ENCODE results near the gene MAST4. TPM values are rescaled to one million over a fixed set of nuclear protein-coding genes. Genes with fewer than 3 reads are reported as not detected.

MAST4 gene
- total and polyA plus RNA-seq, 2 of the 13 experiments (the other 11 are each of a cell fraction or from before 2014, with no cell fraction given), result 3.4 to 3.7 TPM

DNA sequence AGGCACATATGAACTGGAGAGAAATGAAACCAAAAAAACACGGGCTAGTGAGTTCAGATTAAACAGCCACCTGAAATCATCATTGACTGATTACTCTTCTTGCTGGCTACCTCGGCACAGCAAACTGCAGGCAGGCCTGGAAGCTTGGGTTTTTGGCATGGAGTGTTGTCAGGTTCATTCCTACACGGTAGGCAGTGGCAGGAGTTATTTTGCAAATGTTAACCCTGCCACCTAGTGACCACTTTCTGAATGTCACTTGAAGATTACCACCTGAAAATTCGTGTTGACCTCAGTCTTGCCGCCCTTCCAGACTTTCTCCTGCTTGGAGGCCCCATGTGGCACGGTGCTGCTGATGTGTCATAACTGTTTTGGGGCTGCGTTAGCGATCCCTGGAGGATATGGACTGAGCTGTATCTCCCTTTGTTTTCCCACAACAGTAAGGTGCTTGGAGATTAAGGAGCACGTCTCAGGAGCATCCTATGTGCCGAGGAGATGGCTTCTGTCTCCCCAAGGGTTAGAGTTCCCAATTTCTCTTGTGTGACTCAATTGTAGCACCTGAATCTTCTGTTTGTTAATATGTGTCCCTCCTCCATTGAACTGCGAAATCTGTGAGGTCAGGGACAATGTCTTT, 613.1 kb downstream of the MAST4 start (continued):
- TF ChIP-seq, protein P1, sequence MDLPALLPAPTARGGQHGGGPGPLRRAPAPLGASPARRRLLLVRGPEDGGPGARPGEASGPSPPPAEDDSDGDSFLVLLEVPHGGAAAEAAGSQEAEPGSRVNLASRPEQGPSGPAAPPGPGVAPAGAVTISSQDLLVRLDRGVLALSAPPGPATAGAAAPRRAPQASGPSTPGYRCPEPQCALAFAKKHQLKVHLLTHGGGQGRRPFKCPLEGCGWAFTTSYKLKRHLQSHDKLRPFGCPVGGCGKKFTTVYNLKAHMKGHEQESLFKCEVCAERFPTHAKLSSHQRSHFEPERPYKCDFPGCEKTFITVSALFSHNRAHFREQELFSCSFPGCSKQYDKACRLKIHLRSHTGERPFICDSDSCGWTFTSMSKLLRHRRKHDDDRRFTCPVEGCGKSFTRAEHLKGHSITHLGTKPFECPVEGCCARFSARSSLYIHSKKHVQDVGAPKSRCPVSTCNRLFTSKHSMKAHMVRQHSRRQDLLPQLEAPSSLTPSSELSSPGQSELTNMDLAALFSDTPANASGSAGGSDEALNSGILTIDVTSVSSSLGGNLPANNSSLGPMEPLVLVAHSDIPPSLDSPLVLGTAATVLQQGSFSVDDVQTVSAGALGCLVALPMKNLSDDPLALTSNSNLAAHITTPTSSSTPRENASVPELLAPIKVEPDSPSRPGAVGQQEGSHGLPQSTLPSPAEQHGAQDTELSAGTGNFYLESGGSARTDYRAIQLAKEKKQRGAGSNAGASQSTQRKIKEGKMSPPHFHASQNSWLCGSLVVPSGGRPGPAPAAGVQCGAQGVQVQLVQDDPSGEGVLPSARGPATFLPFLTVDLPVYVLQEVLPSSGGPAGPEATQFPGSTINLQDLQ (CRISPR knock-in tag; IDR thresholded peaks at IDR 0.05), result no peak
- TF ChIP-seq, protein P2, sequence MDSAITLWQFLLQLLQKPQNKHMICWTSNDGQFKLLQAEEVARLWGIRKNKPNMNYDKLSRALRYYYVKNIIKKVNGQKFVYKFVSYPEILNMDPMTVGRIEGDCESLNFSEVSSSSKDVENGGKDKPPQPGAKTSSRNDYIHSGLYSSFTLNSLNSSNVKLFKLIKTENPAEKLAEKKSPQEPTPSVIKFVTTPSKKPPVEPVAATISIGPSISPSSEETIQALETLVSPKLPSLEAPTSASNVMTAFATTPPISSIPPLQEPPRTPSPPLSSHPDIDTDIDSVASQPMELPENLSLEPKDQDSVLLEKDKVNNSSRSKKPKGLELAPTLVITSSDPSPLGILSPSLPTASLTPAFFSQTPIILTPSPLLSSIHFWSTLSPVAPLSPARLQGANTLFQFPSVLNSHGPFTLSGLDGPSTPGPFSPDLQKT (CRISPR knock-in tag; IDR thresholded peaks at IDR 0.05; ENCODE audit: borderline replicate concordance), result no peak
- TF ChIP-seq SMC3 (IDR thresholded peaks at IDR 0.05; ENCODE audit: low read length), result peak; percentile 80
- TF ChIP-seq, protein P3, sequence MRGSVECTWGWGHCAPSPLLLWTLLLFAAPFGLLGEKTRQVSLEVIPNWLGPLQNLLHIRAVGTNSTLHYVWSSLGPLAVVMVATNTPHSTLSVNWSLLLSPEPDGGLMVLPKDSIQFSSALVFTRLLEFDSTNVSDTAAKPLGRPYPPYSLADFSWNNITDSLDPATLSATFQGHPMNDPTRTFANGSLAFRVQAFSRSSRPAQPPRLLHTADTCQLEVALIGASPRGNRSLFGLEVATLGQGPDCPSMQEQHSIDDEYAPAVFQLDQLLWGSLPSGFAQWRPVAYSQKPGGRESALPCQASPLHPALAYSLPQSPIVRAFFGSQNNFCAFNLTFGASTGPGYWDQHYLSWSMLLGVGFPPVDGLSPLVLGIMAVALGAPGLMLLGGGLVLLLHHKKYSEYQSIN (CRISPR knock-in tag; IDR thresholded peaks at IDR 0.05; ENCODE audit: borderline replicate concordance), result no peak
- no peak for TF ChIP-seq CBX1 (IDR thresholded peaks at IDR 0.05; ENCODE audit: low read depth)
- TF ChIP-seq, protein P4, sequence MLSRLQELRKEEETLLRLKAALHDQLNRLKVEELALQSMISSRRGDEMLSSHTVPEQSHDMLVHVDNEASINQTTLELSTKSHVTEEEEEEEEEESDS (CRISPR knock-in tag; IDR thresholded peaks at IDR 0.05; ENCODE audit: borderline replicate concordance), result no peak
- no peak for TF ChIP-seq HIVEP1 (CRISPR knock-in tag; IDR thresholded peaks at IDR 0.05)
- TF ChIP-seq, protein P5, sequence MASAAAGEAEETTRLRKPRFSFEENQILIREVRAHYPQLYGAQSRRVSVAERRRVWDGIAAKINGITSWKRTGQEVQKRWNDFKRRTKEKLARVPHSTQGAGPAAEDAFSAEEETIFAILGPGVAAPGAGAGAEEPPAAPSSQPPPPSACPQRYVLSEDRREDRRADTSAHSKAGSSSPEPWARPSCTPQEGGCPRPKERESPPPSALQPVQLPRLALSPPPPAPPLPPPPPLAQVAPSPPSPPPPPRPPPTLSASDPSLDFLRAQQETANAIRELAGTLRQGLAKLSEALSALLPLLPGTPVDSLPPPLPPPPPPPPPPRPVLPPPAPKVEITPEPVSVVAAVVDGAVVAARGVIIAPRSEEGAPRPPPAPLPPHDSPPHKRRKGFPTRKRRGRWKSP (CRISPR knock-in tag; IDR thresholded peaks at IDR 0.05), result no peak
- TF ChIP-seq MYNN (CRISPR knock-in tag; IDR thresholded peaks at IDR 0.05; ENCODE audit: low read depth), result no peak
- TF ChIP-seq MTA3 (CRISPR knock-in tag; IDR thresholded peaks at IDR 0.05), result no peak
- no peak for TF ChIP-seq NFE2 (CRISPR knock-in tag; IDR thresholded peaks at IDR 0.05)
- TF ChIP-seq STAG1 (CRISPR knock-in tag; IDR thresholded peaks at IDR 0.05), result peak; percentile 94
- TF ChIP-seq MAZ (IDR thresholded peaks at IDR 0.05; ENCODE audit: borderline replicate concordance, low read depth, low read length), result no peak
- TF ChIP-seq MAZ (CRISPR knock-in tag; IDR thresholded peaks at IDR 0.05; ENCODE audit: low read depth), result no peak
- TF ChIP-seq, protein P6, sequence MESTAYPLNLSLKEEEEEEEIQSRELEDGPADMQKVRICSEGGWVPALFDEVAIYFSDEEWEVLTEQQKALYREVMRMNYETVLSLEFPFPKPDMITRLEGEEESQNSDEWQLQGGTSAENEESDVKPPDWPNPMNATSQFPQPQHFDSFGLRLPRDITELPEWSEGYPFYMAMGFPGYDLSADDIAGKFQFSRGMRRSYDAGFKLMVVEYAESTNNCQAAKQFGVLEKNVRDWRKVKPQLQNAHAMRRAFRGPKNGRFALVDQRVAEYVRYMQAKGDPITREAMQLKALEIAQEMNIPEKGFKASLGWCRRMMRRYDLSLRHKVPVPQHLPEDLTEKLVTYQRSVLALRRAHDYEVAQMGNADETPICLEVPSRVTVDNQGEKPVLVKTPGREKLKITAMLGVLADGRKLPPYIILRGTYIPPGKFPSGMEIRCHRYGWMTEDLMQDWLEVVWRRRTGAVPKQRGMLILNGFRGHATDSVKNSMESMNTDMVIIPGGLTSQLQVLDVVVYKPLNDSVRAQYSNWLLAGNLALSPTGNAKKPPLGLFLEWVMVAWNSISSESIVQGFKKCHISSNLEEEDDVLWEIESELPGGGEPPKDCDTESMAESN (CRISPR knock-in tag; conservative IDR thresholded peaks at IDR 0.05), result no peak
- no peak for TF ChIP-seq FOXJ3 (CRISPR knock-in tag; IDR thresholded peaks at IDR 0.05; ENCODE audit: borderline replicate concordance)
- TF ChIP-seq XBP1 (CRISPR knock-in tag; IDR thresholded peaks at IDR 0.05), result no peak
- no peak for TF ChIP-seq FOXA1 (IDR thresholded peaks at IDR 0.05)
- TF ChIP-seq FOXA1 (CRISPR knock-in tag; IDR thresholded peaks at IDR 0.05), result 0 out of 2 replicates have a peak, but pooled peaks have one; percentile 7
- TF ChIP-seq REPIN1 (CRISPR knock-in tag; IDR thresholded peaks at IDR 0.05; ENCODE audit: borderline replicate concordance, low read depth), result 0 out of 2 replicates have a peak, but pooled peaks have one; percentile 24
- no peak for TF ChIP-seq ZNF224 (CRISPR knock-in tag; IDR thresholded peaks at IDR 0.05)
- no peak for TF ChIP-seq HNF4G (IDR thresholded peaks at IDR 0.05; ENCODE audit: borderline replicate concordance, low read depth, low read length)
- no peak for TF ChIP-seq HNF4G (CRISPR knock-in tag; IDR thresholded peaks at IDR 0.05; ENCODE audit: borderline replicate concordance, low read depth)

Measured in HepG2 (cell line).